Endometrium (tissue), 2 donors: Measurements from ENCODE around the gene PRSS27.

Experiments used
- FAIRE-seq: peaks from 2 replicates; lab custom pipeline; 2012; peaks lifted over from hg19 to GRCh38; lab: Jason Lieb, UNC
- donor health status: control.
- donor health status: control.

Gene PRSS27

GRCh38 chr16:2751577-2752034, 31.6 kb upstream of the PRSS27 start:
- no peak for FAIRE-seq

- FAIRE-seq = no peak
Measured at GRCh38 chr16:2749936-2750335, 29.9 kb upstream of the PRSS27 start.

GRCh38 chr16:2749476-2749875, 29.5 kb upstream of the PRSS27 start:
- no peak for FAIRE-seq

GRCh38 chr16:2748757-2749455, 28.9 kb upstream of the PRSS27 start:
- FAIRE-seq = no peak

- FAIRE-seq = no peak
Measured at GRCh38 chr16:2745961-2746360, 25.9 kb upstream of the PRSS27 start.

- no peak for FAIRE-seq
Measured at GRCh38 chr16:2745116-2745890, 25.3 kb upstream of the PRSS27 start.

- FAIRE-seq = no peak
Measured at GRCh38 chr16:2744711-2745110, 24.7 kb upstream of the PRSS27 start.

GRCh38 chr16:2743007-2743810, 23.2 kb upstream of the PRSS27 start:
- no peak for FAIRE-seq

- FAIRE-seq = no peak
Measured at GRCh38 chr16:2742323-2743006, 22.4 kb upstream of the PRSS27 start.

GRCh38 chr16:2741168-2741567, 21.1 kb upstream of the PRSS27 start:
- no peak for FAIRE-seq

- FAIRE-seq = no peak
Measured at GRCh38 chr16:2740476-2740875, 20.5 kb upstream of the PRSS27 start.

GRCh38 chr16:2739625-2740430, 19.8 kb upstream of the PRSS27 start:
- no peak for FAIRE-seq

- no peak for FAIRE-seq
Measured at GRCh38 chr16:2738615-2739014, 18.6 kb upstream of the PRSS27 start.

GRCh38 chr16:2737895-2738418, 17.9 kb upstream of the PRSS27 start:
- FAIRE-seq = no peak

- no peak for FAIRE-seq
Measured at GRCh38 chr16:2737238-2737605, 17.2 kb upstream of the PRSS27 start.

- FAIRE-seq = no peak
Measured at GRCh38 chr16:2736476-2737237, 16.6 kb upstream of the PRSS27 start.

GRCh38 chr16:2734844-2735515, 15.0 kb upstream of the PRSS27 start:
- FAIRE-seq = no peak

GRCh38 chr16:2728034-2728433, 8.0 kb upstream of the PRSS27 start:
- FAIRE-seq = no peak

GRCh38 chr16:2726923-2727322, 6.9 kb upstream of the PRSS27 start:
- FAIRE-seq = no peak
